Gastrocnemius medialis (tissue), 4 donors: ENCODE measurements around the gene THSD7A. TPM values are rescaled to one million over a fixed set of nuclear protein-coding genes. Genes with fewer than 3 reads are reported as not detected.

ENCODE experiments used
- ATAC-seq, 2 donors: fragments of 150-250 bp; one replicate each; pipeline ENCODE4 v1.9.1; 2016
- DNase-seq, 2 donors: peaks; one replicate each; pipeline ENCODE4 v3.0.0-alpha.2; 2019
- H3K27ac ChIP-seq, 4 donors: fragments of 200-600 bp; sonication (generic); 1 replicate in 1 of 4; 2 replicates in 3 of 4; pipeline ENCODE4 v1.5.1; 2016 to 2018; ENCODE audit warnings: mild to moderate bottlenecking in 2 of 4, moderate library complexity in 1 of 4
- H3K27me3 ChIP-seq, 3 donors: fragments of 200-600 bp; sonication (generic) in 2 of 3; 1 replicate in 1 of 3; 2 replicates in 2 of 3; pipeline versions ENCODE4 v1.5.1 to v1.6.0; 2016 to 2019; ENCODE audit warnings: mild to moderate bottlenecking in 1 of 3, moderate library complexity in 1 of 3
- H3K36me3 ChIP-seq, 2 donors: fragments of 200-600 bp; sonication (generic) in 1 of 2; one replicate each; pipeline ENCODE4 v1.5.1; 2017 to 2018
- H3K4me1 ChIP-seq, 2 donors: fragments of 200-600 bp; sonication (generic) in 1 of 2; one replicate each; pipeline ENCODE4 v1.5.1; 2016 to 2017; ENCODE audit warnings: mild to moderate bottlenecking in 2 of 2
- H3K4me3 ChIP-seq, 4 donors: fragments of 200-600 bp; sonication (generic) in 3 of 4; 1 replicate in 1 of 4; 2 replicates in 3 of 4; pipeline ENCODE4 v1.5.1; 2016 to 2019; ENCODE audit warnings: mild to moderate bottlenecking in 2 of 4
- H3K9me3 ChIP-seq, 3 donors: fragments of 200-600 bp; sonication (generic) in 2 of 3; 1 replicate in 1 of 3; 2 replicates in 2 of 3; pipeline ENCODE4 v1.5.1; 2016 to 2019
- POLR2A ChIP-seq, 2 donors: fragments of 450-650 bp; IDR thresholded peaks; one replicate each; pipeline ENCODE4 v1.6.1; 2017; ENCODE audit warnings: antibody characterized with exemption in 2 of 2, mild to moderate bottlenecking in 2 of 2, moderate library complexity in 2 of 2
- in situ Hi-C, 4 donors: fragments of 200-750 bp; cut with MboI; loops; one replicate each; pipeline versions ENCODE4 v1.15.0 to v1.8.0; 2017; ENCODE audit warnings: low sequenced_read_pairs in 4 of 4
- intact Hi-C: fragments of 100-400 bp; cut with DNase I; formaldehyde crosslinking; loops from one replicate; pipeline ENCODE4 v1.15.1; 2023; ENCODE audit warnings: low total_unique reads
- total RNA-seq, 4 donors: library from RNA; depleted of rRNA; stranded (reverse); fragments of >200 nt; gene quantifications; one replicate each; pipeline versions ENCODE4 v1.1.0 to v1.2.3, GENCODE V29; 2016
- TF ChIP-seq, protein P1 (sequence below), 5 experiments: fragments of 450-650 bp in 3 of 5; fragments of 200-600 bp in 2 of 5; sonication (generic) in 2 of 5; IDR thresholded peaks in 4 of 5; conservative IDR thresholded peaks in 1 of 5; 1 replicate in 4 of 5; 2 replicates in 1 of 5; pipeline ENCODE4 v1.5.1; 2016 to 2019; ENCODE audit warnings: antibody characterized with exemption in 5 of 5, mild to moderate bottlenecking in 3 of 5, moderate library complexity in 3 of 5

The THSD7A gene
- total RNA-seq, 4 donors from 2014 or later, result 0.36 to 0.78 (median 0.66) TPM

DNA sequence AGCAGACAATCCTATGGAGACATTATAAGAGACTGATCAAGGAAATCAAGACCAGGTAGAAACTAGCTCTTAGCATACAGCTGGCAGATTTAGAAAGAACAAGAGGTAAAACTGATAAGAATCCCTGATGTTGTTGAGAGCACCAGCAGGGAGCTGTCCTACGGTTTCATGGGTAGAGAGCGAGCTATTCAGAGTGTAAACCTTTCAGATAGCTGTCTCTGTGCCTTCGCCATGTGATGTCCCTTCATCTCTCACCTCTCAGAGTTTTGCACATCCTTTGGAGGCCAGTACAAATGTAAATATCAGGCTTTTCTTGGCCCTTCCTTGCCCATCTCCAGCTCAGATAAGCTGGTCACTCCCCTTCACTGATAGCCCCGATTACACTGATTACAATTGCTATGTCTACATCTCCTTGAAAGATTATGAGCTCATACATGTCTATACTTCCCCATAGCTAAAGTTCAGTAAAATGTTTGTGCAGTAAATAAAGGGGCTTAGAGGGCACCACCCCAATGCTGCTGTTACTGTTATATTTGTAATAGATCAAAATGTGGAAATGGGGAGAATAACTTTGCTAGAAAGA lies 21.9 kb downstream of the THSD7A start:
- intact Hi-C loops, result no loop called here
- in situ Hi-C loops, result no loop called here
- TF ChIP-seq POLR2A (IDR thresholded peaks at IDR 0.05), result no peak
- TF ChIP-seq, protein P1, sequence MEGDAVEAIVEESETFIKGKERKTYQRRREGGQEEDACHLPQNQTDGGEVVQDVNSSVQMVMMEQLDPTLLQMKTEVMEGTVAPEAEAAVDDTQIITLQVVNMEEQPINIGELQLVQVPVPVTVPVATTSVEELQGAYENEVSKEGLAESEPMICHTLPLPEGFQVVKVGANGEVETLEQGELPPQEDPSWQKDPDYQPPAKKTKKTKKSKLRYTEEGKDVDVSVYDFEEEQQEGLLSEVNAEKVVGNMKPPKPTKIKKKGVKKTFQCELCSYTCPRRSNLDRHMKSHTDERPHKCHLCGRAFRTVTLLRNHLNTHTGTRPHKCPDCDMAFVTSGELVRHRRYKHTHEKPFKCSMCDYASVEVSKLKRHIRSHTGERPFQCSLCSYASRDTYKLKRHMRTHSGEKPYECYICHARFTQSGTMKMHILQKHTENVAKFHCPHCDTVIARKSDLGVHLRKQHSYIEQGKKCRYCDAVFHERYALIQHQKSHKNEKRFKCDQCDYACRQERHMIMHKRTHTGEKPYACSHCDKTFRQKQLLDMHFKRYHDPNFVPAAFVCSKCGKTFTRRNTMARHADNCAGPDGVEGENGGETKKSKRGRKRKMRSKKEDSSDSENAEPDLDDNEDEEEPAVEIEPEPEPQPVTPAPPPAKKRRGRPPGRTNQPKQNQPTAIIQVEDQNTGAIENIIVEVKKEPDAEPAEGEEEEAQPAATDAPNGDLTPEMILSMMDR (IDR thresholded peaks at IDR 0.05 in 4 of 5, conservative IDR thresholded peaks at IDR 0.05 in 1 of 5), result no peak
- no peak overlapping the region for H3K4me3 ChIP-seq
- no peaks in the 10 kb centered on the region for H3K27me3 ChIP-seq
- ATAC-seq, result no peak
- no peak overlapping the region for H3K27ac ChIP-seq
- no peaks in the 10 kb centered on the region for H3K4me1 ChIP-seq
- DNase-seq, result no peak
- no peaks in the 10 kb centered on the region for H3K9me3 ChIP-seq
- H3K36me3 ChIP-seq, result no peaks in the 10 kb centered on the region

DNA sequence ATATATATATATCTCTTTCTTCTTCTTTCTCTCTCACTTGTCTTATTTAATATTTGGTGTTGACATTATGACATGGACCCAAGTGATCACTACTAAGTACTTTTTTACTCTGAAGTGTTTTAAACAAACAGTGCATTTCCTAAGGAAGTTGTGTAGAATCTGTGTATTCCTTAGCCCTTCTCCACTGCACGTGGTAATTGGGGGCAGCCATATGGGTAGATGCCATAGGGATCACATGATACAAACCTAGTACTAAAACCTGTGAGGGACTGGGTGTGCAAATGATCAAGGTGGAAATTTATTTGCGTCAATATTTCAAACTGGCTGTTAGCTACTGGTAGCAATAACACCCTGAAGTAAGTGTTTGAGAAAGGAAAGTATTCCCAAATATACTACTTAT lies 25.0 kb downstream of the THSD7A start:
- in situ Hi-C loops (no loop called here), intact Hi-C loops (no loop called here)
- H3K27ac ChIP-seq, result no peak overlapping the region
- no peak for DNase-seq
- TF ChIP-seq, protein P1 (IDR thresholded peaks at IDR 0.05 in 4 of 5, conservative IDR thresholded peaks at IDR 0.05 in 1 of 5), result no peak
- no peak for TF ChIP-seq POLR2A (IDR thresholded peaks at IDR 0.05)
- no peaks in the 10 kb centered on the region for H3K36me3 ChIP-seq
- ATAC-seq, result no peak
- H3K27me3 ChIP-seq, result no peaks in the 10 kb centered on the region
- H3K9me3 ChIP-seq, result no peaks in the 10 kb centered on the region
- no peaks in the 10 kb centered on the region for H3K4me1 ChIP-seq
- no peak overlapping the region for H3K4me3 ChIP-seq

DNA sequence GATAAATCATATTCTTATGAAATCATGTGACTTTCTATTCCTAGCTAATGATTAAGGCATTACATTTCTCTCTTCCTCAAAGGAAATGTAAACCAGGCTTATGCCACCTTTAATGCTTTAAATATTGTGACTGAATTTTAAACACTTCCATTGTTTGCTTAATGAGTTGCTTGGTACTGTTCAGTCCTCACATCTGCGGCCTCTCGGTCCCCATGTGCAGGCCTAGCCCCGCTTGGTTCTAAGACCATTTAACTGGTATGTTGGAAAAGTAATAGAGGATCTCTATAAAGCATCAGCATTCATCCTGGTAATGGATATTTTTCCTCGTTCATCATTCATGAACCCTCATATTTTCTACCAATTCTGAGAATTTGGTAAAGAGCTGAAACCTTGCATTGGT lies 27.4 kb downstream of the THSD7A start:
- no peak overlapping the region for H3K4me3 ChIP-seq
- H3K36me3 ChIP-seq, result no peaks in the 10 kb centered on the region
- DNase-seq, result no peak
- no peak overlapping the region for H3K27ac ChIP-seq
- H3K4me1 ChIP-seq, result no peaks in the 10 kb centered on the region
- intact Hi-C loops (no loop called here), in situ Hi-C loops (no loop called here)
- TF ChIP-seq, protein P1 (IDR thresholded peaks at IDR 0.05 in 4 of 5, conservative IDR thresholded peaks at IDR 0.05 in 1 of 5), result no peak
- no peak for TF ChIP-seq POLR2A (IDR thresholded peaks at IDR 0.05)
- H3K9me3 ChIP-seq, result no peaks in the 10 kb centered on the region
- H3K27me3 ChIP-seq, result no peaks in the 10 kb centered on the region
- no peak for ATAC-seq

DNA sequence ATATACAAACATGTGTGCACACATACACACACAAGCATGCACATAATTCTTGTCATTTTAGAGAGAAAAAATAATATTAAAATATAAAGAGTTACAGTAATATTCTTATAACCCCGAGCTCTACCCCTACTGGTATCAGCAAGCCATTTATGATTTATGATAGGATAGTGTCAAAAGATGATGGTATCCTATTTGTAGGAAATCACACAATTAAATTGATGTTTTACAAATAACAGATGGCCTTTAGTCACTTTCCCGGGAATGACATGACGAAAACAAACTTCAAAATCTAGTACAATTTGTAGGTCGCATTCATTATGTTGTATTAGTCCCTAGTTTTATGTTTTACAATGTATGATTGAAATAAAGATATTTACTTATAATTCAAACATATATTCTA lies 36.8 kb downstream of the THSD7A start:
- intact Hi-C loops (no loop called here), in situ Hi-C loops (no loop called here)
- TF ChIP-seq, protein P1 (IDR thresholded peaks at IDR 0.05 in 4 of 5, conservative IDR thresholded peaks at IDR 0.05 in 1 of 5), result no peak
- TF ChIP-seq POLR2A (IDR thresholded peaks at IDR 0.05), result no peak
- Histone ChIP-seq H3K4me3 (no peak overlapping the region), H3K4me1 (no peaks in the 10 kb centered on the region), H3K9me3 (no peaks in the 10 kb centered on the region), H3K27ac (no peak overlapping the region), H3K36me3 (no peaks in the 10 kb centered on the region), H3K27me3 (no peaks in the 10 kb centered on the region)
- ATAC-seq, result no peak
- DNase-seq, result no peak

DNA sequence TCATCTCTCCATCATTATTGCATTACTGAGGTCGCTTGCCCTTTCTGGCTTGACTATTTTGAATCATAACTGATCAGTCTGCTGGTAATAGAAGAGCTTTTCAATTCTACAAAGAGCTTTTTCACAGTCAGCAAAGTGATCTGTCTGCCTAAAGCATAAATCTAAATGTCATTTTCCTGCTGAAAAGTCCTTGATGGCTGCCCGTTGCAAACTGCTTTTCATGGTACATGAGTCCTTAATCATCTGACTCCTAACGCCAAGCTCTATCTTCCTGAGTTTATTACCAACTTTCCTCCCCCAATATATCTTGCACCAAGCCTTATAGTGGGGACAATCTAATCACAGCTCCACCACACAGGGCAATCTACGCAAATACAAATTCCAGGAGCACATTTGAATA lies 39.8 kb downstream of the THSD7A start:
- intact Hi-C loops (no loop called here), in situ Hi-C loops (no loop called here)
- Histone ChIP-seq H3K4me1 (no peaks in the 10 kb centered on the region), H3K27me3 (no peaks in the 10 kb centered on the region), H3K4me3 (no peak overlapping the region), H3K9me3 (no peaks in the 10 kb centered on the region), H3K36me3 (no peaks in the 10 kb centered on the region), H3K27ac (no peak overlapping the region)
- TF ChIP-seq POLR2A (IDR thresholded peaks at IDR 0.05), result no peak
- TF ChIP-seq, protein P1 (IDR thresholded peaks at IDR 0.05 in 4 of 5, conservative IDR thresholded peaks at IDR 0.05 in 1 of 5), result no peak
- ATAC-seq, result no peak
- DNase-seq, result no peak
